ENCODE measurements around the gene THSD7B. TPM values are rescaled to one million over a fixed set of nuclear protein-coding genes. Genes with fewer than 3 reads are reported as not detected.

The THSD7B gene
- total and polyA plus RNA-seq, 9 donors, result 0.10 to 0.82 (median 0.37) TPM; not detected in 1

- 70 to 89% (median 76%) methylated on average over 1 of the region's 1 CpG for WGBS, 3 donors
- no peak for TF ChIP-seq POLR2A (IDR thresholded peaks at IDR 0.05)
- no peak for TF ChIP-seq EP300 (IDR thresholded peaks at IDR 0.05)
- TF ChIP-seq CTCF (IDR thresholded peaks at IDR 0.05), result no peak
- Histone ChIP-seq H3K4me3 (no peak overlapping the region), H3K36me3 (no peaks in the 10 kb centered on the region), H3K27me3 (no peaks in the 10 kb centered on the region), H3K4me1 (ENCODE audit: insufficient read depth) (no peaks in the 10 kb centered on the region), H3K9me3 (no peaks in the 10 kb centered on the region), H3K27ac (no peak overlapping the region)
- intact Hi-C loops (cut with DNase I), result no loop called here
- DNase-seq, result no peak
Measured at GRCh38 chr2:137254052-137254451, 488.7 kb downstream of the THSD7B start.

GRCh38 chr2:137255345-137255744 is 490.0 kb downstream of the THSD7B start:
- no peaks in the 10 kb centered on the region for H3K9me3 ChIP-seq
- no peak for DNase-seq
- 61 to 78% (median 76%) methylated on average over 2 of the region's 2 CpGs for WGBS, 3 donors
- H3K36me3 ChIP-seq, result no peaks in the 10 kb centered on the region
- no peaks in the 10 kb centered on the region for H3K4me1 ChIP-seq (ENCODE audit: insufficient read depth)
- TF ChIP-seq POLR2A (IDR thresholded peaks at IDR 0.05) (no peak), CTCF (IDR thresholded peaks at IDR 0.05) (no peak), EP300 (IDR thresholded peaks at IDR 0.05) (no peak)
- H3K27ac ChIP-seq, result no peak overlapping the region
- H3K4me3 ChIP-seq, result no peak overlapping the region
- no peaks in the 10 kb centered on the region for H3K27me3 ChIP-seq
- intact Hi-C loops (cut with DNase I), result no loop called here

- no peak for DNase-seq
- WGBS, 3 donors, result 86 to 90% (median 89%) methylated on average over 1 of the region's 1 CpG
- Histone ChIP-seq H3K27me3 (no peaks in the 10 kb centered on the region), H3K4me1 (ENCODE audit: insufficient read depth) (no peaks in the 10 kb centered on the region), H3K9me3 (no peaks in the 10 kb centered on the region), H3K4me3 (no peak overlapping the region), H3K27ac (no peak overlapping the region), H3K36me3 (no peaks in the 10 kb centered on the region)
- no peak for TF ChIP-seq EP300 (IDR thresholded peaks at IDR 0.05)
- no peak for TF ChIP-seq CTCF (IDR thresholded peaks at IDR 0.05)
- intact Hi-C loops (cut with DNase I), result no loop called here
Measured at GRCh38 chr2:137255990-137256389, 490.6 kb downstream of the THSD7B start.

- no peak for TF ChIP-seq EP300 (IDR thresholded peaks at IDR 0.05)
- TF ChIP-seq CTCF (IDR thresholded peaks at IDR 0.05), result no peak
- TF ChIP-seq POLR2A (IDR thresholded peaks at IDR 0.05), result no peak
Measured at GRCh38 chr2:137261881-137262585, 496.7 kb downstream of the THSD7B start.

More at GRCh38 chr2:137261881-137262585, 496.7 kb downstream of the THSD7B start:
- WGBS, 3 donors, result 74 to 83% (median 80%) methylated on average over 3 of the region's 3 CpGs
- Histone ChIP-seq H3K4me1 (ENCODE audit: insufficient read depth) (no peaks in the 10 kb centered on the region), H3K4me3 (no peak overlapping the region), H3K27me3 (no peaks in the 10 kb centered on the region), H3K9me3 (no peaks in the 10 kb centered on the region), H3K36me3 (no peaks in the 10 kb centered on the region), H3K27ac (no peak overlapping the region)
- intact Hi-C loops (cut with DNase I), result no loop called here
- no peak for DNase-seq
